A673 (cell line): ENCODE results near the gene NLRC5. TPM values are rescaled to one million over a fixed set of nuclear protein-coding genes. Genes with fewer than 3 reads are reported as not detected.

Experiments used
- BruUV-seq: library from RNA; stranded (reverse); fragments of 400-500 nt; replicated peaks from 2 replicates; lab custom pipeline; 2021; lab: Mats Ljungman, UMichigan
- CTCF ChIA-PET: fragments of 300-600 bp; sonication (Branson Sonifier 250); formaldehyde crosslinking; loops from one replicate; lab custom pipeline; 2022; ENCODE audit warnings: antibody characterized with exemption; lab: Charles Lee
- POLR2A ChIA-PET: fragments of 300-600 bp; sonication (Branson Sonifier 250); formaldehyde crosslinking; loops from one replicate; lab custom pipeline; 2022; ENCODE audit warnings: antibody characterized with exemption; ENCODE audit not compliant: low non-redundant PET; lab: Charles Lee
- DNase-seq: peaks from one replicate; pipeline ENCODE4 v3.0.0-alpha.2; 2015; ENCODE audit warnings: low spot score
- H3K27ac ChIP-seq: fragments of 200-600 bp; sonication (generic); 2 replicates; pipeline ENCODE4 v1.5.1; 2016; ENCODE audit warnings: mixed run types, low read depth, mild to moderate bottlenecking, mixed read lengths, antibody characterized with exemption, low read length; ENCODE audit not compliant: poor library complexity, severe bottlenecking
- H3K27me3 ChIP-seq: fragments of 200-600 bp; sonication (generic); replicated peaks from 2 replicates; pipeline ENCODE4 v1.6.1; 2017; ENCODE audit warnings: mixed run types, low read depth, mild to moderate bottlenecking, mixed read lengths, antibody characterized with exemption, low read length; ENCODE audit not compliant: insufficient read depth, poor library complexity
- H3K36me3 ChIP-seq: fragments of 200-600 bp; sonication (generic); 2 replicates; pipeline ENCODE4 v1.6.1; 2016; ENCODE audit warnings: mixed run types, mild to moderate bottlenecking, mixed read lengths, antibody characterized with exemption, low read length; ENCODE audit not compliant: insufficient read depth, poor library complexity, severe bottlenecking
- H3K4me1 ChIP-seq: fragments of 200-600 bp; sonication (generic); 2 replicates; pipeline ENCODE4 v1.6.1; 2017; ENCODE audit warnings: mixed run types, mild to moderate bottlenecking, mixed read lengths, antibody characterized with exemption, low read length; ENCODE audit not compliant: insufficient read depth, poor library complexity, severe bottlenecking
- H3K4me3 ChIP-seq: fragments of 200-600 bp; sonication (generic); 2 replicates; pipeline ENCODE4 v1.5.1; 2016; ENCODE audit warnings: low read depth, mixed run types, mild to moderate bottlenecking, mixed read lengths, low read length; ENCODE audit not compliant: poor library complexity, severe bottlenecking
- H3K9me3 ChIP-seq: fragments of 200-600 bp; sonication (generic); 2 replicates; pipeline ENCODE4 v1.6.1; 2016; ENCODE audit warnings: mixed run types, low read depth, mild to moderate bottlenecking, mixed read lengths, antibody characterized with exemption, low read length; ENCODE audit not compliant: poor library complexity, severe bottlenecking
- EZH2 ChIP-seq: fragments of 200-600 bp; sonication (generic); IDR thresholded peaks from 2 replicates; pipeline ENCODE4 v1.6.1; 2017; ENCODE audit warnings: borderline replicate concordance, low read depth, mild to moderate bottlenecking, mixed read lengths, antibody characterized with exemption, low read length; ENCODE audit not compliant: poor library complexity, severe bottlenecking
- intact Hi-C: fragments of 100-400 bp; cut with micrococcal nuclease; formaldehyde crosslinking; loops from one replicate; pipeline ENCODE4 v1.10.0; 2022; ENCODE audit not compliant: unreplicated experiment
- total RNA-seq: library from RNA; stranded (reverse); gene quantifications from 2 replicates; pipeline ENCODE4 v1.2.3, GENCODE V29; 2021
- TF ChIP-seq, protein P1 (sequence below): fragments of 300-800, 200-600 bp; sonication (generic); conservative IDR thresholded peaks from 2 replicates; pipeline ENCODE4 v1.5.1; 2017; ENCODE audit warnings: low read depth, mild to moderate bottlenecking, antibody characterized with exemption, low read length, moderate library complexity, mixed read lengths

The NLRC5 gene
- total RNA-seq, 1 experiment from 2014 or later = 13.1 TPM

DNA sequence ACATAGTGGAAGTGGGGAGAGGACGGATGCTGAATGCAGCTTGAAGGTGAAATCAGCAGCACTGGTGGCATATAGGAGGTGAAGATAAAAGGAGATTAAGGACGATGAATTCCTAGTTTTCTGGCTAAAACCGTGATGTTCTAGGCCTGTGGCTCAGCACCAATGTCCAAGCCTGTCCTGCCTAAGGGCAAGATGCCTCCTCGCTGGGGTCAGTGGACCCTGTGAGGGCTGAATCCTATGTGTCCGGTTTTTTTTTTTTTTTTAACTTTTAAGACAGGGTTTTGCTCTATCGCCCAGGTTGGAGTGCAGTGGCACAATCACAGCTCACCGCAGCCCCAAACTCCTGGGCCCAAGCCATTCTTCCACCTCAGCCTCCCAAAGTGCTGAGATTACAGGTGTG is 115.8 kb downstream of the NLRC5 start:
- Histone ChIP-seq H3K36me3 (no peaks in the 10 kb centered on the region), H3K9me3 (no peaks in the 10 kb centered on the region), H3K4me1 (peaks cover 8% of the 10 kb centered on the region), H3K27ac (no peak overlapping the region), H3K4me3 (no peak overlapping the region), H3K27me3 (no peaks in the 10 kb centered on the region)
- no peak for DNase-seq
- POLR2A ChIA-PET = interaction anchor here (0.5 kb wide), 1 partner anchor 18 kb away, joined by 3 read pairs; no protein-coding TSS in a partner anchor
- TF ChIP-seq, protein P1, sequence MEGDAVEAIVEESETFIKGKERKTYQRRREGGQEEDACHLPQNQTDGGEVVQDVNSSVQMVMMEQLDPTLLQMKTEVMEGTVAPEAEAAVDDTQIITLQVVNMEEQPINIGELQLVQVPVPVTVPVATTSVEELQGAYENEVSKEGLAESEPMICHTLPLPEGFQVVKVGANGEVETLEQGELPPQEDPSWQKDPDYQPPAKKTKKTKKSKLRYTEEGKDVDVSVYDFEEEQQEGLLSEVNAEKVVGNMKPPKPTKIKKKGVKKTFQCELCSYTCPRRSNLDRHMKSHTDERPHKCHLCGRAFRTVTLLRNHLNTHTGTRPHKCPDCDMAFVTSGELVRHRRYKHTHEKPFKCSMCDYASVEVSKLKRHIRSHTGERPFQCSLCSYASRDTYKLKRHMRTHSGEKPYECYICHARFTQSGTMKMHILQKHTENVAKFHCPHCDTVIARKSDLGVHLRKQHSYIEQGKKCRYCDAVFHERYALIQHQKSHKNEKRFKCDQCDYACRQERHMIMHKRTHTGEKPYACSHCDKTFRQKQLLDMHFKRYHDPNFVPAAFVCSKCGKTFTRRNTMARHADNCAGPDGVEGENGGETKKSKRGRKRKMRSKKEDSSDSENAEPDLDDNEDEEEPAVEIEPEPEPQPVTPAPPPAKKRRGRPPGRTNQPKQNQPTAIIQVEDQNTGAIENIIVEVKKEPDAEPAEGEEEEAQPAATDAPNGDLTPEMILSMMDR = no peak
- TF ChIP-seq EZH2 = no peak
- intact Hi-C loops = no loop called here
- BruUV-seq = no TSS peak
- CTCF ChIA-PET = no interaction called here

GRCh38 chr16:57106767-57107166 is 117.4 kb downstream of the NLRC5 start:
- Histone ChIP-seq H3K9me3 (no peaks in the 10 kb centered on the region), H3K36me3 (no peaks in the 10 kb centered on the region), H3K4me1 (peaks cover 8% of the 10 kb centered on the region), H3K27me3 (no peaks in the 10 kb centered on the region), H3K4me3 (no peak overlapping the region), H3K27ac (no peak overlapping the region)
- intact Hi-C loops = no loop called here
- TF ChIP-seq, protein P1 = no peak
- TF ChIP-seq EZH2 = no peak
- ChIA-PET CTCF (interaction anchor here (1.3 kb wide), 1 partner anchor 14 kb away, joined by 4 read pairs; no protein-coding TSS in a partner anchor), POLR2A (interaction anchor here (0.6 kb wide), 1 partner anchor 1001 kb away, joined by 3 read pairs; no protein-coding TSS in a partner anchor)
- BruUV-seq = no TSS peak
- DNase-seq = no peak

DNA sequence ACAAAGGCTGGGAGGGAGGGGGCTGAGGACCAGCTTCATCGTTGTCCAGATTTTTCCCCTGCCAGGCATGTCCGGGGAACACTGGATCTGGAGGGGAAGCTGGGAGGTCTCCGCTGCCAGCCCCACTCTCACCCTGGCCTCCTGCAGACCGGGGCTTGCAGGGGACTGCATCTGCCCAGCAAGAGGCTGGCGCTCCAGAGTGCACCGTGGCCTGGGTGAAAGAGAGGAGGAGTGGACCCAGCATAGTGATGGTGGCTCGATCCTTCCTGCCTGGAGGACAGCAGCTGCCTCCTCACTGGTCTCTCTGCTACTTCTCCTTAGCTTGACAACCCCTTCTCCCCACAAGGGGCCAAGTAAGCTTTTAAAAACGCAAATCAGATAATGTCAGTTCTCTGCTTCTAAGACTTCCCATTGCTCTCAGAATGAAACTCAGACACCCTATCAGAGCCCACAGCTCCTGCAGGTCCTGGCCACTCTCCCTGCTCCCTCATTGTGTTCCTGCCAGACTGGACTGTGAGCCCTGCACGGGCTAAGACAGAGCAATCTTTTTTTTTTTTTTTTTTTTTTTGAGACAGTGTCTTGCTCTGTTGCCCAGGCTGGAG is 118.1 kb downstream of the NLRC5 start:
- POLR2A ChIA-PET = interaction anchor here (0.6 kb wide), 1 partner anchor 1002 kb away, joined by 3 read pairs; no protein-coding TSS in a partner anchor
- CTCF ChIA-PET = interaction anchor here (1.3 kb wide), 1 partner anchor 14 kb away, joined by 4 read pairs; no protein-coding TSS in a partner anchor
- H3K4me3 ChIP-seq = no peak overlapping the region
- no peaks in the 10 kb centered on the region for H3K36me3 ChIP-seq
- peaks cover 8% of the 10 kb centered on the region for H3K4me1 ChIP-seq
- TF ChIP-seq, protein P1 = no peak
- no peak for TF ChIP-seq EZH2
- no TSS peak for BruUV-seq
- no peaks in the 10 kb centered on the region for H3K27me3 ChIP-seq
- H3K27ac ChIP-seq = no peak overlapping the region
- no peaks in the 10 kb centered on the region for H3K9me3 ChIP-seq
- no peak for DNase-seq
- intact Hi-C loops = no loop called here
